Loucy (cell line): ENCODE data around the gene ZNF57.

Source experiments
- H2AFZ ChIP-seq: fragments of 200-600 bp; sonication (generic); 2 replicates; pipeline ENCODE4 v1.6.0; 2016; ENCODE audit warnings: antibody characterized with exemption, mild to moderate bottlenecking, low read length, moderate library complexity
- H3F3A ChIP-seq: fragments of 200-600 bp; 2 replicates; pipeline ENCODE4 v1.6.0; 2016; ENCODE audit warnings: antibody characterized with exemption, low read depth, mild to moderate bottlenecking
- H3K27me3 ChIP-seq: fragments of 200-600 bp; sonication (generic); 2 replicates; pipeline ENCODE4 v1.6.1; 2014; ENCODE audit warnings: low read length, mild to moderate bottlenecking; ENCODE audit not compliant: insufficient read depth, poor library complexity, severe bottlenecking
- H3K36me3 ChIP-seq: fragments of 200-600 bp; sonication (generic); 2 replicates; pipeline ENCODE4 v1.6.1; 2016; ENCODE audit warnings: low read length; ENCODE audit not compliant: insufficient read depth
- H3K4me1 ChIP-seq: fragments of 200-600 bp; sonication (generic); 2 replicates; pipeline ENCODE4 v1.5.1; 2014; ENCODE audit warnings: low read length, mild to moderate bottlenecking; ENCODE audit not compliant: insufficient read depth, poor library complexity, severe bottlenecking
- H3K4me2 ChIP-seq: fragments of 200-600 bp; sonication (generic); 2 replicates; pipeline ENCODE4 v1.6.0; 2014; ENCODE audit warnings: antibody characterized with exemption, low read length, low read depth, mild to moderate bottlenecking; ENCODE audit not compliant: poor library complexity, severe bottlenecking
- H3K4me3 ChIP-seq: fragments of 200-600 bp; sonication (generic); 2 replicates; pipeline ENCODE4 v1.5.1; 2014; ENCODE audit warnings: low read length, mild to moderate bottlenecking, mixed read lengths; ENCODE audit not compliant: poor library complexity, severe bottlenecking
- H3K79me2 ChIP-seq: fragments of 200-600 bp; sonication (generic); 2 replicates; pipeline ENCODE4 v1.6.1; 2014; ENCODE audit warnings: low read length; ENCODE audit not compliant: insufficient read depth
- H3K9ac ChIP-seq: fragments of 200-600 bp; sonication (generic); 2 replicates; pipeline ENCODE4 v1.6.0; 2014; ENCODE audit warnings: mild to moderate bottlenecking, low read depth, low read length, moderate library complexity; ENCODE audit not compliant: poor library complexity, severe bottlenecking
- H3K9me2 ChIP-seq: fragments of 200-600 bp; sonication (generic); replicated peaks from 2 replicates; pipeline ENCODE4 v1.6.1; 2016; ENCODE audit warnings: low read depth, low read length, mixed read lengths
- H3K9me3 ChIP-seq: fragments of 200-600 bp; sonication (generic); 2 replicates; pipeline ENCODE4 v1.6.1; 2014; ENCODE audit warnings: mild to moderate bottlenecking, antibody characterized with exemption, low read length, low read depth; ENCODE audit not compliant: insufficient read depth
- H4K20me1 ChIP-seq: fragments of 200-600 bp; sonication (generic); 2 replicates; pipeline ENCODE4 v1.6.0; 2014; ENCODE audit warnings: antibody characterized with exemption, low read length, mild to moderate bottlenecking; ENCODE audit not compliant: insufficient read depth, poor library complexity, severe bottlenecking
- CTCF ChIP-seq: fragments of 200-600 bp; sonication (generic); conservative IDR thresholded peaks from 2 replicates; pipeline ENCODE4 v1.5.1; 2014; ENCODE audit warnings: mild to moderate bottlenecking, antibody characterized with exemption, low read length
- EZH2phosphoT487 ChIP-seq: fragments of 200-600 bp; IDR thresholded peaks from 2 replicates; pipeline ENCODE4 v1.6.1; 2018; ENCODE audit warnings: antibody characterized with exemption, mild to moderate bottlenecking, moderate library complexity, borderline replicate concordance

Gene ZNF57

GRCh38 chr19:2949939-2950285, 49.2 kb downstream of the ZNF57 start:
- H3K9me2 ChIP-seq = no peaks in the 10 kb centered on the region
- no peaks in the 10 kb centered on the region for H3K27me3 ChIP-seq
- no peaks in the 10 kb centered on the region for H3K9me3 ChIP-seq
- peak overlapping the region; percentile 83 for H3K9ac ChIP-seq
- H3K4me2 ChIP-seq = peak overlapping the region; percentile 93
- no peak for TF ChIP-seq CTCF
- TF ChIP-seq EZH2phosphoT487 = no peak
- H3K4me1 ChIP-seq = peaks cover 7% of the 10 kb centered on the region
- H3F3A ChIP-seq = no peaks in the 10 kb centered on the region
- peak overlapping the region; percentile 87 for H3K4me3 ChIP-seq
- H3K36me3 ChIP-seq = no peaks in the 10 kb centered on the region
- peak overlapping the region; percentile 64 for H2AFZ ChIP-seq
- H3K79me2 ChIP-seq = peaks cover 13% of the 10 kb centered on the region
- H4K20me1 ChIP-seq = no peaks in the 10 kb centered on the region

GRCh38 chr19:2950286-2951124, 49.8 kb downstream of the ZNF57 start:
- Histone ChIP-seq H4K20me1 (no peaks in the 10 kb centered on the region), H3K4me3 (peak overlapping the region; percentile 87), H3K36me3 (no peaks in the 10 kb centered on the region), H2AFZ (peak overlapping the region; percentile 64), H3K4me2 (peak overlapping the region; percentile 93), H3K9me3 (no peaks in the 10 kb centered on the region), H3K4me1 (peaks cover 7% of the 10 kb centered on the region), H3K9me2 (no peaks in the 10 kb centered on the region), H3K79me2 (peaks cover 13% of the 10 kb centered on the region), H3F3A (no peaks in the 10 kb centered on the region), H3K9ac (peak overlapping the region; percentile 83), H3K27me3 (no peaks in the 10 kb centered on the region)
- TF ChIP-seq EZH2phosphoT487 (no peak), CTCF (no peak)

GRCh38 chr19:2952953-2953481, 52.3 kb downstream of the ZNF57 start:
- Histone ChIP-seq H2AFZ (peak overlapping the region; percentile 41; the same call in 1 of the 2 replicates), H3K36me3 (no peaks in the 10 kb centered on the region), H3K4me1 (peaks cover 7% of the 10 kb centered on the region), H3K27me3 (no peaks in the 10 kb centered on the region), H3K4me3 (no peak overlapping the region), H4K20me1 (no peaks in the 10 kb centered on the region), H3K79me2 (peaks cover 13% of the 10 kb centered on the region), H3K9me2 (no peaks in the 10 kb centered on the region), H3K9ac (no peak overlapping the region), H3K9me3 (no peaks in the 10 kb centered on the region), H3K4me2 (no peak overlapping the region), H3F3A (no peaks in the 10 kb centered on the region)
- TF ChIP-seq CTCF (no peak), EZH2phosphoT487 (no peak)
